ENCODE measurements around the gene LACC1. TPM values are rescaled to one million over a fixed set of nuclear protein-coding genes. Genes with fewer than 3 reads are reported as not detected.

LACC1 gene
- total and polyA plus RNA-seq, 2 donors (not counting 1 experiment from before 2014, with no cell fraction given) = 1.4 to 5.3 TPM

GRCh38 chr13:43876366-43876765, 3.3 kb upstream of the LACC1 start:
- peaks cover 0 to 2% of the 10 kb centered on the region in 2 experiments for H3K36me3 ChIP-seq (replicated peaks in 1 of 2; ENCODE audit: control extremely low read depth in 1 of 2, control insufficient read depth in 1 of 2, extremely low read depth in 1 of 2, insufficient read depth in 2 of 2, low read length in 1 of 2)
- H3K4me1 ChIP-seq (ENCODE audit: control insufficient read depth in 2 of 2, insufficient read depth in 2 of 2, low read length in 2 of 2) = peaks cover 20 to 22% of the 10 kb centered on the region in 2 donors
- H3K4me2 ChIP-seq (replicated peaks; ENCODE audit: low read depth, low read length, poor library complexity, severe bottlenecking) = no peak overlapping the region
- no peaks in the 10 kb centered on the region for H4K20me1 ChIP-seq (ENCODE audit: control insufficient read depth, insufficient read depth, low read length, poor library complexity, severe bottlenecking)
- intact Hi-C loops (cut with micrococcal nuclease) = loop anchor here (5.0 to 10.0 kb wide), 3 partner anchors 1041 to 1604 kb away; partner anchors contain the start of gene AKAP11
- H3K79me2 ChIP-seq (ENCODE audit: control insufficient read depth, insufficient read depth, low read length) = no peaks in the 10 kb centered on the region
- no peak overlapping the region for H3K9ac ChIP-seq (ENCODE audit: low read length)
- no peaks in the 10 kb centered on the region for H3K27me3 ChIP-seq (replicated peaks in 1 of 4; ENCODE audit: control extremely low read depth in 1 of 4, control insufficient read depth in 3 of 4, insufficient read depth in 4 of 4, low read length in 3 of 4)
- H3K9me3 Mint-ChIP-seq (ENCODE audit: insufficient read depth) = no peaks in the 10 kb centered on the region
- DNase-seq (no peak), ATAC-seq (ENCODE audit: low read depth) (no peak)
- H3K27ac Mint-ChIP-seq = no peak overlapping the region
- no peaks in the 10 kb centered on the region for H3K27me3 Mint-ChIP-seq
- WGBS (ENCODE audit: insufficient coverage) = 100% methylated on average over 1 of the region's 2 CpGs
- ChIA-PET POLR2A (no interaction called here), CTCF (interaction anchor here (0.7 to 0.9 kb wide), 2 partner anchors 20 to 907 kb away, joined by 3 read pairs; no protein-coding TSS in a partner anchor)
- H3K4me1 Mint-ChIP-seq = peaks cover 31% of the 10 kb centered on the region
- no peak overlapping the region for H3K4me3 Mint-ChIP-seq
- no peak overlapping the region for H3K4me3 ChIP-seq (ENCODE audit: control extremely low read depth in 1 of 5, extremely low read depth in 1 of 5, insufficient read depth in 1 of 5, low read depth in 2 of 5, low read length in 4 of 5)
- no peak for TF ChIP-seq EZH2 (IDR thresholded peaks at IDR 0.05; ENCODE audit: borderline replicate concordance, insufficient read depth, low read depth, low read length, poor library complexity, severe bottlenecking)
- TF ChIP-seq CTCF (IDR thresholded peaks at IDR 0.05) = no peak
- peak overlapping the region in 1 of 2 donors; percentile 46 for H3K27ac ChIP-seq (ENCODE audit: low read length in 2 of 2)
- H3K9me3 ChIP-seq (ENCODE audit: control extremely low read depth in 1 of 3, control insufficient read depth in 2 of 3, insufficient read depth in 1 of 3, low read length in 2 of 3) = peaks cover 0 to 1% (median 0%) of the 10 kb centered on the region in 3 donors
- H2AFZ ChIP-seq (ENCODE audit: insufficient read depth, low read depth, low read length, poor library complexity, severe bottlenecking) = no peak overlapping the region

- H3K79me2 ChIP-seq (ENCODE audit: control insufficient read depth, insufficient read depth, low read length) = no peaks in the 10 kb centered on the region
- no peaks in the 10 kb centered on the region for H4K20me1 ChIP-seq (ENCODE audit: control insufficient read depth, insufficient read depth, low read length, poor library complexity, severe bottlenecking)
- Mint-ChIP-seq H3K4me1 (peaks cover 31% of the 10 kb centered on the region), H3K4me3 (peak overlapping the region; percentile 88), H3K9me3 (ENCODE audit: insufficient read depth) (no peaks in the 10 kb centered on the region), H3K27me3 (no peaks in the 10 kb centered on the region), H3K27ac (peak overlapping the region; percentile 56)
- ChIA-PET POLR2A (no interaction called here), CTCF (interaction anchor here (0.9 kb wide), 1 partner anchor 907 kb away, joined by 3 read pairs; no protein-coding TSS in a partner anchor)
- H2AFZ ChIP-seq (ENCODE audit: insufficient read depth, low read depth, low read length, poor library complexity, severe bottlenecking) = no peak overlapping the region
- DNase-seq = peak; percentile 6
- intact Hi-C loops (cut with micrococcal nuclease) = loop anchor here (5.0 to 10.0 kb wide), 3 partner anchors 1040 to 1605 kb away; partner anchors contain the start of gene AKAP11
- TF ChIP-seq EZH2 (IDR thresholded peaks at IDR 0.05; ENCODE audit: borderline replicate concordance, insufficient read depth, low read depth, low read length, poor library complexity, severe bottlenecking) (no peak), CTCF (IDR thresholded peaks at IDR 0.05) (no peak)
- ATAC-seq (ENCODE audit: low read depth) = no peak
- H3K27me3 ChIP-seq (replicated peaks in 1 of 4; ENCODE audit: control extremely low read depth in 1 of 4, control insufficient read depth in 3 of 4, insufficient read depth in 4 of 4, low read length in 3 of 4) = no peaks in the 10 kb centered on the region
- peaks cover 20 to 22% of the 10 kb centered on the region in 2 donors for H3K4me1 ChIP-seq (ENCODE audit: control insufficient read depth in 2 of 2, insufficient read depth in 2 of 2, low read length in 2 of 2)
- H3K4me2 ChIP-seq (replicated peaks; ENCODE audit: low read depth, low read length, poor library complexity, severe bottlenecking) = no peak overlapping the region
- no peak overlapping the region for H3K4me3 ChIP-seq (ENCODE audit: control extremely low read depth in 1 of 5, extremely low read depth in 1 of 5, insufficient read depth in 1 of 5, low read depth in 2 of 5, low read length in 4 of 5)
- no peak overlapping the region for H3K9ac ChIP-seq (ENCODE audit: low read length)
- peak overlapping the region in 1 of 2 donors; percentile 50 for H3K27ac ChIP-seq (ENCODE audit: low read length in 2 of 2)
- H3K9me3 ChIP-seq (ENCODE audit: control extremely low read depth in 1 of 3, control insufficient read depth in 2 of 3, insufficient read depth in 1 of 3, low read length in 2 of 3) = peaks cover 0 to 1% (median 0%) of the 10 kb centered on the region in 3 donors
- H3K36me3 ChIP-seq (replicated peaks in 1 of 2; ENCODE audit: control extremely low read depth in 1 of 2, control insufficient read depth in 1 of 2, extremely low read depth in 1 of 2, insufficient read depth in 2 of 2, low read length in 1 of 2) = no peaks in the 10 kb centered on the region
Measured at GRCh38 chr13:43877326-43877725, 2.4 kb upstream of the LACC1 start.

Data from B cell (primary cell).